Fibroblast of gingiva (primary cell): ENCODE measurements around the gene CATSPER3.

Experiments used
- DNase-seq: peaks from one replicate; pipeline ENCODE4 v3.0.0-alpha.2; 2011; ENCODE audit warnings: low read depth

The CATSPER3 gene

GRCh38 chr5:135011355-135012032 lies 43.8 kb downstream of the CATSPER3 start:
- no peak for DNase-seq

GRCh38 chr5:135012033-135012588 lies 44.4 kb downstream of the CATSPER3 start:
- DNase-seq, result no peak

- no peak for DNase-seq
These were observed 45.3 kb downstream of the CATSPER3 start for GRCh38 chr5:135012951-135013391.

GRCh38 chr5:135013445-135013844 lies 45.7 kb downstream of the CATSPER3 start:
- no peak for DNase-seq

GRCh38 chr5:135013947-135014570 lies 46.4 kb downstream of the CATSPER3 start:
- peak; percentile 49 for DNase-seq

GRCh38 chr5:135015942-135016341 lies 48.2 kb downstream of the CATSPER3 start:
- no peak for DNase-seq

- DNase-seq, result no peak
These were observed 49.2 kb downstream of the CATSPER3 start for GRCh38 chr5:135016861-135017290.

- DNase-seq, result no peak
These were observed 50.8 kb downstream of the CATSPER3 start for GRCh38 chr5:135018457-135018856.

- no peak for DNase-seq
These were observed 51.6 kb downstream of the CATSPER3 start for GRCh38 chr5:135019314-135019713.

- no peak for DNase-seq
These were observed 52.6 kb downstream of the CATSPER3 start for GRCh38 chr5:135020111-135020895.

- no peak for DNase-seq
These were observed 57.4 kb downstream of the CATSPER3 start for GRCh38 chr5:135024956-135025729.

- DNase-seq, result no peak
These were observed 58.3 kb downstream of the CATSPER3 start for GRCh38 chr5:135025730-135026644.

- DNase-seq, result no peak
These were observed 59.0 kb downstream of the CATSPER3 start for GRCh38 chr5:135026645-135027265.

GRCh38 chr5:135027266-135027696 lies 59.6 kb downstream of the CATSPER3 start:
- no peak for DNase-seq

- DNase-seq, result no peak
These were observed 60.2 kb downstream of the CATSPER3 start for GRCh38 chr5:135027697-135028615.

- no peak for DNase-seq
These were observed 61.2 kb downstream of the CATSPER3 start for GRCh38 chr5:135028791-135029476.

GRCh38 chr5:135029477-135030122 lies 61.9 kb downstream of the CATSPER3 start:
- DNase-seq, result no peak
